BJ (cell line): ENCODE measurements around the gene TMEM53. TPM values are rescaled to one million over a fixed set of nuclear protein-coding genes. Genes with fewer than 3 reads are reported as not detected.
A peak's percentile ranks its signal among the peaks of the same experiment; 100 is the strongest.

Source experiments
- CTCF ChIA-PET: fragments of 350-600 bp; formaldehyde crosslinking; extraction: SDS; loops from one replicate; lab custom pipeline; 2021; ENCODE audit warnings: antibody characterized with exemption, inconsistent platforms; lab: Yijun Ruan, JAX
- POLR2A ChIA-PET: fragments of 300-600 bp; sonication (Branson Sonifier 250); formaldehyde crosslinking; extraction: SDS; loops from one replicate; lab custom pipeline; 2021; ENCODE audit warnings: antibody characterized with exemption; lab: Charles Lee
- DNase-seq: peaks from one replicate; pipeline ENCODE4 v3.0.0-alpha.2; 2011; ENCODE audit warnings: low read depth
- H3K27me3 ChIP-seq: 2 replicates; pipeline ENCODE4 v1.6.0; 2011; ENCODE audit warnings: low read length; ENCODE audit not compliant: control insufficient read depth, insufficient read depth
- H3K36me3 ChIP-seq: 2 replicates; pipeline ENCODE4 v1.5.1; 2011; ENCODE audit warnings: low read length; ENCODE audit not compliant: control insufficient read depth, insufficient read depth
- H3K4me3 ChIP-seq: 2 replicates; pipeline ENCODE4 v1.5.1; 2011; ENCODE audit warnings: low read depth, mild to moderate bottlenecking, control low read depth, low read length
- CTCF ChIP-seq: IDR thresholded peaks from 2 replicates; pipeline ENCODE4 v1.5.1; 2011; ENCODE audit warnings: low read depth, mild to moderate bottlenecking, control low read depth, inconsistent platforms, low read length, moderate library complexity; ENCODE audit not compliant: insufficient read depth
- polyA plus RNA-seq: library from polyadenylated mRNA; depleted of rRNA; stranded (reverse); fragments of >200 nt; gene quantifications from 2 replicates; pipeline ENCODE4 v1.2.3, GENCODE V29; 2011

TMEM53 gene
- polyA plus RNA-seq, 1 experiment: 12.1 TPM

- ChIA-PET POLR2A (no interaction called here), CTCF (interaction anchor here (0.7 to 1.0 kb wide), 2 partner anchors 16 to 28 kb away, joined by 3 to 5 read pairs; no protein-coding TSS in a partner anchor)
- H3K36me3 ChIP-seq: no peaks in the 10 kb centered on the region
- DNase-seq: no peak
- H3K27me3 ChIP-seq: no peaks in the 10 kb centered on the region
- TF ChIP-seq CTCF: no peak
- H3K4me3 ChIP-seq: no peak overlapping the region
These were observed 48.9 kb downstream of the TMEM53 start for GRCh38 chr1:44625348-44625747.

GRCh38 chr1:44624268-44624901, 49.9 kb downstream of the TMEM53 start:
- H3K36me3 ChIP-seq: no peaks in the 10 kb centered on the region
- TF ChIP-seq CTCF: no peak
- no peaks in the 10 kb centered on the region for H3K27me3 ChIP-seq
- POLR2A ChIA-PET: no interaction called here
- no peak for DNase-seq
- CTCF ChIA-PET: interaction anchor here (1.0 kb wide), 1 partner anchor 29 kb away, joined by 5 read pairs; no protein-coding TSS in a partner anchor
- H3K4me3 ChIP-seq: no peak overlapping the region

GRCh38 chr1:44621841-44622286, 52.4 kb downstream of the TMEM53 start:
- Histone ChIP-seq H3K36me3 (no peaks in the 10 kb centered on the region), H3K27me3 (no peaks in the 10 kb centered on the region), H3K4me3 (no peak overlapping the region)
- ChIA-PET CTCF (interaction anchor here (1.2 kb wide), 1 partner anchor 12 kb away, joined by 3 read pairs; no protein-coding TSS in a partner anchor), POLR2A (no interaction called here)
- no peak for TF ChIP-seq CTCF
- no peak for DNase-seq

- Histone ChIP-seq H3K4me3 (no peak overlapping the region), H3K36me3 (no peaks in the 10 kb centered on the region), H3K27me3 (no peaks in the 10 kb centered on the region)
- DNase-seq: no peak
- CTCF ChIA-PET: interaction anchor here (1.7 to 7.9 kb wide), 3 partner anchors 10 to 35 kb away, joined by 11 to 97 read pairs (median 12); no protein-coding TSS in a partner anchor
- TF ChIP-seq CTCF: no peak
- POLR2A ChIA-PET: interaction anchor here (1.3 to 1.5 kb wide), 2 partner anchors 9 to 12 kb away, joined by 4 to 6 read pairs; no protein-coding TSS in a partner anchor
These were observed 54.2 kb downstream of the TMEM53 start for GRCh38 chr1:44620072-44620471.

- Histone ChIP-seq H3K27me3 (no peaks in the 10 kb centered on the region), H3K36me3 (no peaks in the 10 kb centered on the region), H3K4me3 (no peak overlapping the region)
- no peak for TF ChIP-seq CTCF
- ChIA-PET CTCF (interaction anchor here (0.9 to 7.9 kb wide), 4 partner anchors 10 to 36 kb away, joined by 4 to 97 read pairs (median 12); no protein-coding TSS in a partner anchor), POLR2A (interaction anchor here (1.3 to 1.5 kb wide), 2 partner anchors 9 to 13 kb away, joined by 4 to 6 read pairs; no protein-coding TSS in a partner anchor)
- DNase-seq: peak; percentile 85
These were observed 54.9 kb downstream of the TMEM53 start for GRCh38 chr1:44619261-44619900.
